Raji (cell line): Measurements from ENCODE around the gene ANKRD52.

Experiments
- POLR2A ChIP-seq: IDR thresholded peaks from 2 replicates; pipeline ENCODE4 v1.6.1; 2011; ENCODE audit warnings: low read depth, low read length, control low read depth; ENCODE audit not compliant: insufficient read depth

Gene ANKRD52

GRCh38 chr12:56258068-56258819 lies at the start of gene ANKRD52:
Gene ANKRD52 (minus strand): TSS chr12:56258384. CDS start chr12:56258269, 115 bp downstream.
- peak; percentile 67 for TF ChIP-seq POLR2A

- TF ChIP-seq POLR2A: no peak
Measured at GRCh38 chr12:56307221-56307965, 49.2 kb upstream of the ANKRD52 start.

GRCh38 chr12:56304872-56305590 lies 46.8 kb upstream of the ANKRD52 start:
- no peak for TF ChIP-seq POLR2A

GRCh38 chr12:56304276-56304675 lies 46.1 kb upstream of the ANKRD52 start:
- TF ChIP-seq POLR2A: no peak

- TF ChIP-seq POLR2A: no peak
Measured at GRCh38 chr12:56300644-56301464, 42.7 kb upstream of the ANKRD52 start.

- peak; percentile 66 for TF ChIP-seq POLR2A
Measured at GRCh38 chr12:56299853-56300643, 41.9 kb upstream of the ANKRD52 start, which contains the start of gene CS. Gene CS (minus strand): TSS chr12:56300330. CDS start chr12:56300201, 129 bp downstream.

GRCh38 chr12:56299308-56299852 lies 41.2 kb upstream of the ANKRD52 start:
- no peak; the same call in 1 of the 2 replicates for TF ChIP-seq POLR2A

GRCh38 chr12:56298828-56299227 lies 40.6 kb upstream of the ANKRD52 start:
- TF ChIP-seq POLR2A: no peak

GRCh38 chr12:56297400-56297799 lies 39.2 kb upstream of the ANKRD52 start:
- no peak for TF ChIP-seq POLR2A

- no peak for TF ChIP-seq POLR2A
Measured at GRCh38 chr12:56296295-56296694, 38.1 kb upstream of the ANKRD52 start.

GRCh38 chr12:56293795-56294194 lies 35.6 kb upstream of the ANKRD52 start:
- no peak for TF ChIP-seq POLR2A

GRCh38 chr12:56288705-56289387 lies 30.7 kb upstream of the ANKRD52 start:
- no peak for TF ChIP-seq POLR2A

- TF ChIP-seq POLR2A: no peak
Measured at GRCh38 chr12:56286044-56286830, 28.1 kb upstream of the ANKRD52 start.

- no peak for TF ChIP-seq POLR2A
Measured at GRCh38 chr12:56282579-56282978, 24.4 kb upstream of the ANKRD52 start.
